HG03457 (cell line): ENCODE data around the gene MED25.
"Not testable (repeated sequence)": the region's sequence is repeated elsewhere in the genome, so short reads cannot be mapped to it uniquely, and the experiment has no call there.

Source experiments
- ATAC-seq: cut with Tn5 transposase; IDR thresholded peaks from one replicate; pipeline ENCODE4 v1.9.1; 2021; ENCODE audit warnings: moderate number of reproducible peaks; ENCODE audit not compliant: unreplicated experiment

Gene MED25

GRCh38 chr19:49814010-49814409 is 4.1 kb upstream of the MED25 start:
- no peak for ATAC-seq

- ATAC-seq: no peak
Observed at GRCh38 chr19:49816590-49816989, 1.5 kb upstream of the MED25 start.

GRCh38 chr19:49818649-49819370 is 721 bp downstream of the MED25 start:
- ATAC-seq: no peak

- not testable (repeated sequence) for ATAC-seq
Observed at GRCh38 chr19:49819452-49820115, 1.5 kb downstream of the MED25 start.

GRCh38 chr19:49820125-49820524 is 2.0 kb downstream of the MED25 start:
- no peak for ATAC-seq

- no peak for ATAC-seq
Observed at GRCh38 chr19:49823472-49823871, 5.4 kb downstream of the MED25 start.

- ATAC-seq: no peak
Observed at GRCh38 chr19:49824662-49825061, 6.6 kb downstream of the MED25 start.

GRCh38 chr19:49827034-49827433 is 8.9 kb downstream of the MED25 start:
- ATAC-seq: no peak

- ATAC-seq: no peak
Observed at GRCh38 chr19:49829200-49829599, 11.1 kb downstream of the MED25 start.

GRCh38 chr19:49829721-49830120 is 11.6 kb downstream of the MED25 start:
- ATAC-seq: no peak

GRCh38 chr19:49830766-49831165 is 12.7 kb downstream of the MED25 start:
- ATAC-seq: no peak

GRCh38 chr19:49831592-49831991 is 13.5 kb downstream of the MED25 start:
- ATAC-seq: no peak

- no peak for ATAC-seq
Observed at GRCh38 chr19:49832556-49832955, 14.5 kb downstream of the MED25 start.

- no peak for ATAC-seq
Observed at GRCh38 chr19:49833599-49833998, 15.5 kb downstream of the MED25 start.

GRCh38 chr19:49835562-49835961 is 17.5 kb downstream of the MED25 start:
- no peak for ATAC-seq

GRCh38 chr19:49836176-49837008 is 18.3 kb downstream of the MED25 start:
- ATAC-seq: no peak

- no peak for ATAC-seq
Observed at GRCh38 chr19:49837009-49837310, 18.9 kb downstream of the MED25 start.

- no peak for ATAC-seq
Observed at GRCh38 chr19:49837425-49837824, 19.3 kb downstream of the MED25 start.

GRCh38 chr19:49838885-49839588 is 20.9 kb downstream of the MED25 start:
- ATAC-seq: no peak

- ATAC-seq: no peak
Observed at GRCh38 chr19:49839713-49840112, 21.6 kb downstream of the MED25 start.

GRCh38 chr19:49840321-49840720 is 22.2 kb downstream of the MED25 start:
- ATAC-seq: no peak
